ENCODE data around the gene TUBE1.
"Not testable (repeated sequence)": the region's sequence is repeated elsewhere in the genome, so short reads cannot be mapped to it uniquely, and the experiment has no call there.

TUBE1 gene, protein sequence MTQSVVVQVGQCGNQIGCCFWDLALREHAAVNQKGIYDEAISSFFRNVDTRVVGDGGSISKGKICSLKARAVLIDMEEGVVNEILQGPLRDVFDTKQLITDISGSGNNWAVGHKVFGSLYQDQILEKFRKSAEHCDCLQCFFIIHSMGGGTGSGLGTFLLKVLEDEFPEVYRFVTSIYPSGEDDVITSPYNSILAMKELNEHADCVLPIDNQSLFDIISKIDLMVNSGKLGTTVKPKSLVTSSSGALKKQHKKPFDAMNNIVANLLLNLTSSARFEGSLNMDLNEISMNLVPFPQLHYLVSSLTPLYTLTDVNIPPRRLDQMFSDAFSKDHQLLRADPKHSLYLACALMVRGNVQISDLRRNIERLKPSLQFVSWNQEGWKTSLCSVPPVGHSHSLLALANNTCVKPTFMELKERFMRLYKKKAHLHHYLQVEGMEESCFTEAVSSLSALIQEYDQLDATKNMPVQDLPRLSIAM

DNA sequence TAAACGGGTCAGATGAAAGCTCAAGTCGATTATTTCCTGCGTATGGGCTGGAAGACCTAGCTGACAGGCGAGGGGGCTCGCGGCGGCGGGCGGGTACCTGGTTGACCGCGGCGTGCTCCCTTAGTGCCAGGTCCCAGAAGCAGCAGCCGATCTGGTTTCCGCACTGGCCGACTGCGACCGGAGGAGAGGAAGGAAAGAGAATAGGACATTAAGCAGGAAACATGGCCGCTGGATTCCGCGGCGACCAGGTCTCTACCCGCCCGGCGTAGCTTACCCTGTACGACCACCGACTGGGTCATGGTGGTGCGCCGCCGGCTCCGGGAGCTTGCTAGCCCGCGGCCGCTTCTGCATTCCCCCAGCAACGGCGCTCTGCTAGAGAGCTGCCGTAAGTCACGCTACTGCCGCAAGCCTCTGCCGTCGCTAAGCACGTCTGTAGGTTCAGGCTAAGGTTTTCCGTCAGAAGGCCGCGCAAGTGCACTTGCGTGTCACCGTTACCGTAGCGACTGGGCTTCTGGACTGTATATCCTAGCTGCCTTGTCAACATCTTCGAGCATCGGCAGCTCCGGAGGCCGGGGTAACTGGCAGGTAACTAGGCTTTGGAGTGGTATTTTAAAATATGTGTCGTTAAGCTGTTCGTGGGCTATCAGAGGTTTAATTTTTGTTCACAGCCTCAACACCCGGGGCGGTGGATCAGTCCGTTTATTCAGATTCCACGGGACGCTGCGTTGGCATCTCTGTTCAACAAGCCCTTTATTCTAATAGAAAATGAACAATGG, at the start of gene TUBE1, which contains the start of gene FAM229B:
Gene TUBE1, minus strand, starts transcription at position 347 of the 776 bp plus-strand sequence. Its CDS starts 48 bp downstream, at position 299.
Gene FAM229B, plus strand, starts transcription at position 456 of the 776 bp plus-strand sequence. CDS start 11,693 bp downstream, outside the sequence.
- peak; percentile 92 for DNase-seq

DNA sequence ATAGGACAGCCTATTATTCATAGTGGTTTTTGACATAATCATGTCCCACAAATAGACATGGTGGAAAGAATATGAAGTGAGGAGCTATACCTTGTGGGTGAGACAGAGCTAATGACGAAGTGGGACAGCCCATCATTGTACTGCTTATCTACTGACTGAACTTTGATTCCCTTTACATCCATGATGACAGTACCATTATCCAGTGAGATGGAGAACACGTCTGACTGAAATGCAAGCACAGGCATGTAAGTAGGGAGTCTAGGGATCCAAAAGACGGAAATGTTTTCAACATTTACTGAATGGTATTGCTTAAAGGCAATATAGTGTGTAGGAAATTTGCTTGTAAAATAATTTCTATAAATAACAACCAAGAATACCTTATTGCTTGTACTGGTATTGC, 43.6 kb upstream of the TUBE1 start:
- no peak for DNase-seq

DNA sequence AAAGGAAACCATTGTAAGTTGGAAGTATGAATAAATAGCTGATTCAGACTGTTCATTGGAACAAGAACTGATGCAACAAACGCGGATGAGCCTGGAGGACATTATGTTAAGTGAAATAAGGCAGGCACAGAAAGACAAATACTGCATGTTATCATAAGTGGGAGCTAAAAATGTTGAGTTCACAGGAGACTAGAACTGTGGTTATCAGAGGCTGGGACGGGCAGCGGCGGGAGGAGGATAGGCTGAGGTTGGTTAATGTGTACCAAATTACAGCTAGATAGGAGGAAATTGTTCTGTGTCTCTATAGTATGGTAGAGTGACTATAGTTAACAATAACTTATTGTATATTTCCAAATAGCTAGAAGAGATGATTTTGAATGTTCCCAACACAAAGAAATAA, 40.9 kb upstream of the TUBE1 start:
- no peak for DNase-seq

DNA sequence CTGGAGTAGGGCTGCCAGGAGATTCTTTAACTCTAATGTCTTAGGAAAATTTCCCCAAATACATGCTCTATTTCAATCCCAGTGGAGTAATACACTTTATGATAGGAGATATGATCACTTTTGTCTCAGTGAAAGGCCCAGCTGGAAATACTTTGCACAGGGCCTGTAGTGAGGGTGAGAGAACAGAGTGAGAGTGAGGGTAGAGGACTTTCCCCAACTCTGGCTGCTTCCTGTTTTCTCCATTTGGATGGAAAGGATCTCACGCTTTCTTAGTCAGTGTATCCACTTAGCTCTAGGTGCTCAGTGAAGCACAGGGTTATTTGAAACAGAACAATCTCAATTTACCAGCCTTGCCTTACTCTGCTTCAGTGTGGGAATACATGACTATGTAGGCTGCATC, 36.7 kb upstream of the TUBE1 start:
- no peak for DNase-seq

DNA sequence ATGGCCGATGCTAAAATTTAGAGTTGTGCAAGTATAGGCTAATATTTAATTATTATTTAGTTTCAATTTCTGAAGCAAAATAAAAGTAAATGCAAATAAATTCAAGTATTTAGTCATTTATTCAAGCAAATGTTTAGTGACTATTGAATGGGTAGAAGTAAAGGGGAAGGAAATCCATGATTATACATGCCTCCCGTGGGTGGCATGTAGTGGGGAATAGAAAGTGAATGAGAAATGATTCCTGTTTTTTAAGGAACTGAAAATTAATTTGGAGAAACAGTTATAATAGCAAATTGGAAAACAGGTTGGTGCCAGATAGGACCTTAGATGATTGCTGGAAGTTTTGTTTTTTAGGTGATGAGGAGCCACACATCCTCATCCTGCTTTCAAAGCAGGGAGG, 35.5 kb upstream of the TUBE1 start:
- no peak for DNase-seq

DNA sequence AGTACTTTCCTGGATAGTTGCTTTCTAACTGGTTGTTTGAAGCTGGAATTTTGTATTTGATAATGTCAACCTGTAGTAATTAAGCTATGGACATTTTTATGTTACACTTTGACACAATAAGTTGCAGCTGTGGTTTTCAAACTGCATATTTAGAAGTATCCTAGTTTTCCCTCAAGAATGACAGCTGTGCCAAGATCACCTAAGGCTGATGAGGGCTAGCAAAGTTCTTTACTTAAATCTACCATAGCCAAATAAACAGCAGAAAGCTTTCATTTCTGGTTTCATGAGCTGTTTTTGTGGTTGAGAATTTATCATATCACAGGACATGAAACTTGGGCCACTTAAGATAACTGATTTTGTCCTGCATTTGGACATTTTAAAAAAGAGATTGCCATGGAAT, 30.8 kb upstream of the TUBE1 start:
- no peak for DNase-seq

DNA sequence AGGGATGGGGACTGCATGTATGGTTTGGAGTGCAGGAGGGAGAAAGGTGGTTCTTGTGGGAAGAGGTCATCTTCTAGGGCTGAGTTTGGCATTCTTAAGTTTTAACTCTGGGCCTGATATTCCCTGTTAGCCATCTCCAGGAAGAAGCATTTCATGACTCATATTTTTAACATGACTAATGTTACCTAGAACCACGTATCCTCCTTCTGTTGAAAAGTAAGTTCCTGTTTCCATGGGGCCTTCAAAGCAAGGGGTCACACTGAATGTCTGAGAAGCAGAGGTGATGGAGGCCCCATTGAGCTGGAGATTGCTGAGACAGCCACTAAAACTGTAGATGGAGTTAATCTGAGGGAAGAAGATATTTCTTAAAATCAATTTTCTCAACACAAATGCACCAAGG, 30.3 kb upstream of the TUBE1 start:
- no peak for DNase-seq

DNA sequence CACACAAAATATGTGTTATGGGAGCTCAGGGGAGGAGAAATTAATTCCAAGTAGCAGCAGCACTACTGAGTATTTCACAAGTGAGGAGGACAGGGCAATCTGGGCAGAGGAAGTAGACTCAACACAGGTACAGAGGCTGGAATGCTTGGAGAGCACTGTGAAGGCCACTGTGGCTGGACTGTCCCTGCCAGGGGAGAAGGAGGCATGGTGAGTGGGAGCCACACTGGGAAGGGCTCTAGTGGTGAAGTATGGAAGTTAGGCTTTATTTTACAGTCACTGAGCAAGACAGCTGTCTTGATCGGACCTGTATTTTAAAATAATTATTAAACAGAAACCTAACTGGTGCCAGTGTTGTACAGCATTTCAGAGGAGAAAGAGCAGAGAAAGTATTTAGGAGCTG, 28.9 kb upstream of the TUBE1 start:
- DNase-seq, result no peak

DNA sequence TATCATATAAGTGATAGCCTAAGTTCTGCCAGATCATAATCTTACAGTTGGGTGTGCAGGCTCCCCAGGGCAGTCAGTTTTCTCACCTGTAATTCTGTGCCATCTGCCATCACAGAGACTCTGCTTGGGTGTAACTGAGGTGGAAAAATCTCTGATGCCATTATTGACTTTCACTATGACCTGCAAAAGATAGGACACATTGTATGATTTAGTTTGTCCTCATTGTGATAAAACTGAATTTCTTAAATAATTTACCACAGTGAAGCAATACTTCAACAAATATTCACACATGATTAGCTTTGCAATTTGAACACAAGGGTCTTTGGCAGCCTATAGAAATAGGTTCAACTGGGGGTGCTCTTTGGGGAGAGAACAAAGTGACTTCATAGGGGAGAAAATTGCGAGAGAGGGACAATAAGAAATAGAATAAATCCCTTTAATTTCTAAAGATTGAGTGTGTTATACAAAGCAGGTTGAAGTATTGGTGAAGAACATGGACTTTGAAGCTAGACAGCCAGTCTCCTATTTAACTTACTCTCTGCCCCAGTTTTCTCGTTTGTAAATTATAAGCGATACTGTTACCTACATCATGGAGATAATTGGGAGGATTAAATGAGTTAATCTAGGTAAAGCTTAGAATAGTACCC, 27.4 kb upstream of the TUBE1 start:
- no peak for DNase-seq

DNA sequence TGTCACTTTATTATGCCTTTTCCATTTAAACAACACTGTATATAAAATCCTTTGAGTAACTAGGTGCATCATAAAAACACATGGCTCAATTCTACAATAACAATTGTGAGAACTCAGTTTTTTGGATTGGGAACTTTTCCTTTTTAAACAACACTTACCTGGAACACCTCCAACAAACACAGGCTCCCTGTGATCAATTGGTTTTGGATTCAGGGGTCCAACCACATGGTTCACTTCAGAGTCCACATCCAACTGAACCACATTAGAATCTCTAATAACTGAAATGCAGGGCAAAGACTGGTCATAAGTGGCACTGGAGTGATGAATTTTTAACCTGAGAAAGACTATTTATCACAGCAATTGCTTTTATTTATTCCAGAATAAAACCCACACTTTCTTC, 26.6 kb upstream of the TUBE1 start:
- DNase-seq, result no peak

DNA sequence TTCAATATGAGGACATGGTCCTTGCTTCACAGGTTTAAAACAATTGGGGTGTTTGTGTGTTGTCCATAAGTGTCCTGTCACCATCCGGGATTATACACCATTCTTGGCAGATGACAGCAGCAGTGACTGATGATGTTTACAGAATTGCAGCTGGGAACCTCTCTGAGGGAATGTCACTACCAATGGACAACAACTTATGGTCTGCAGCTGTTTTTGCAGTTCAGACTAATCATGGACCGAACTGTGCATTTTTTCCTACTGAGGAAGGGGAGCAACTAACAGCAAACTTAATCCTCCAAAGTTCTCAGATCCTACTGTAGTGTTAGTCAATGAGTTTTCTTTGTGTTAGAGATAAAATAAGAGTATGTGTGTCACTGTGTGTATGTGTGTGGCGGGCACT, 26.1 kb upstream of the TUBE1 start:
- no peak for DNase-seq

DNA sequence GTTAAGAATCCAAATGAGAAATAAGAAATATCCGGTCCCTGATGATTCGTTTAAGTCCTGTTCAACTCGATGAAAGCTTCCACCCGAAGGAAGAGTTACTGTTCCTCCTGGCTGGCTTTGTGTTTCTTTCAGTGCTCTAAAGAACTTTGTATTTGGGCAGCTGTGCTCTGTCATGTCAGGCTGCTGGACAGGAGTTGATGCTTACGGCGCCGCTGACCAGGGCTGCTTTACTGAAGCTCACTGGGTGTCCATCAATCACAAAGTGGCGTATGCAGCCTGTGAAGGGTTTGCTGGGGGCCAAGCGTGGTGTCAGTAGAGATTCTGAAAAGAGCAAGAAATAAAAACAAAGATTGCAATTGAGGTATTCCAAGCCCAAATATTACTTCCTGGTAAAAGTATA, 22.0 kb upstream of the TUBE1 start:
- DNase-seq, result no peak

DNA sequence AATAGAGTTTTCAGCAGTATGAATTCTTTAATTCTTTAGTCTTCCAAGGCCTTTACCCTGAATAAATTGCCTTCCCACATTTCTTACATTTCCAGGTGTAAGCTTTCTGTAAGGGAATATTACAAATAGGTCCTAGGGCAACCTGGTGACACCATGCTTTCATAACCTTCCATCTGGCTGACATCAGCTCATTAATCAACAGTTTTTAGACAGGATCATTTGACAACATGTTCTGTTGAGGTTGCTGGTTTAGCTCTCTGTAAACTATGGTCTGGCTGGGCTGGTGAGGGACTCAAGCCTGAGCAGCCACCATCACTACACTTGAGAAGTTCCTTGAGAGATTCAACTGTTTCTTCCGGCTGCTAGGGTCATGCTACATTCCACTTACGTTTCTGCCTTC, 19.3 kb upstream of the TUBE1 start:
- no peak for DNase-seq

DNA sequence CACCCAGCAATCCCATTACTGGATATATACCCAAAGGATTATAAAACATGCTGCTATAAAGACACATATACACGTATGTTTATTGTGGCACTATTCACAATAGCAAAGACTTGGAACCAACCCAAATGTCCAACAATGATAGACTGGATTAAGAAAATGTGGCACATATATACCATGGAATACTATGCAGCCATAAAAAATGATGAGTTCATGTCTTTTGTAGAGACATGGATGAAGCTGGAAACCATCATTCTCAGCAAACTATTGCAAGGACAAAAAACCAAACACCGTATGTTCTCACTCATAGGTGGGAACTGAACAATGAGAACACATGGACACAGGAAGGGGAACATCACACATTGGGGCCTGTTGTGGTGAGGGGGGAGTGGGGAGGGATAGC, 18.7 kb upstream of the TUBE1 start:
- not testable (repeated sequence) for DNase-seq

DNA sequence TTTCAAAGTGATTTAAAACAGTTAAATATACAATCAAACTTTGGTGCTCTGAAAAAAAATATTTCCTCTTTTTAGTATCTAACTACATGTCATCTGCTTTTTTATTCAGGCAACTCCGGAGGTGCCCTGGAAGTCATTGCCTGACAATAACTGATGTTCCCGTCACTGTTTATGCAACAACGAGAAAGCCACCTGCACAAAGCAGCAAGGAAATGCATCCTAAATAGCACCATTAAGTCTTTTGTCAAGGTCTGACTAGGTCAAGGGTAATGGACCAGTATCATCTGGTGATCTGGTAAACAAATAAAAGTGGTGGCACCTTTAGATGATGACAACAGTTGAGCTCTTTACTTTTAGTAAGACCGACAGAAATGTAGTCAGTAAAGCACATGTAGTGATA, 13.3 kb upstream of the TUBE1 start:
- no peak for DNase-seq

DNA sequence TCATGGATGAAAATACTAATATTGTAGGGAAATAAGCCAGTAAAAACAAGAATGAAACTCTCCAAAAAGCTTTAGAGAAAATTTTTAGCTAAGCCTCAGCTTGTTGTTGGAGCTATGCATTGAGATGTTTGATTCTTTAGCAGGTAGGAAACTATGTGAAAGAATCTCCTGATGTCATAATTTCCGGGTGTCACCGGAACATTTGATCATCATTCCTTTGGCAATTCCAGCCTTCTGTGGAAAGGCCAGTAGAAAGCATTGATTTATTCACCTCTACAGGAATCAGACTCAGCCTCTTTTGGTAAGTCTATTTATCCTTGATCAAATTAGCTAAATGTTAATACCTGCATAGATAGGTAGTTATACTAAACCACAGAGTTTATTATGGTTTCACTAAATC, 9.6 kb upstream of the TUBE1 start:
- no peak for DNase-seq

DNA sequence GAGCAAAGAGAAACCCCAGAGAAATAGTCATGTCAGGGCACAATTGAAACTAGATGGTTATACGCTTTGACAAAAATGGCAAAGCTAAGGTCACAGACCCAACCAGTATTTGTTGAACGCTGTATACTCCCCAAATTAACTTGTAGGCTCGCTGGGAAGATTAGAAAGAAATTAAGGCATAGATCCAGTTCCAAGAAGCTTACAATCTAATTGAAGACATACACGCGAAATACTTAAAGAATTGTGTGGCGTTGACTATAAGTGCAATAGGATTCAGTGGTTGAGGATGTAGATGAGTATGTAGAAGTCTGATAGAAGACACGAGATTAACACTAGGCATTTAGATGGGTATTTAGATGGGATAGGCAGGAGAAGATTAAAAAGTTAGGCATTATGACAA, 634 bp upstream of the TUBE1 start:
- no peak for DNase-seq

DNA sequence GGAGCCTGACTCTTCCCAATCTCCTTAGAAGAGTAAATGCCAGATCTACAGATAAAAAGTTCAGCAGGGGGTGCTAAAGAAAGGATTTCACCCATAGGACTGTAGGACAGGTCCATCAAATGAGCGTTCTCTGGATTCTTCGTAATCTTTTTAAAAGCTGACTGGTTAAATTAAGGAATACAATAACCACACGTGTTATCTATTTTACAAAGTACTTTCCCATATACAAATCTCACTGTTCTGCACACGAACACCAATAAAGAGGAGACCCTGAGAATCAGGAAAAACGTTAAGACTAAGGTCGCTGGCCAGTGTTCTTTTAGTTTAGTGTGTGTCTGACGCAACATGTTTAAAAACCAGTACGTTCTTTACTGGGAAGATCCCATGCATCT, 542 bp downstream of the TUBE1 start:
- peak; percentile 16 for DNase-seq

DNA sequence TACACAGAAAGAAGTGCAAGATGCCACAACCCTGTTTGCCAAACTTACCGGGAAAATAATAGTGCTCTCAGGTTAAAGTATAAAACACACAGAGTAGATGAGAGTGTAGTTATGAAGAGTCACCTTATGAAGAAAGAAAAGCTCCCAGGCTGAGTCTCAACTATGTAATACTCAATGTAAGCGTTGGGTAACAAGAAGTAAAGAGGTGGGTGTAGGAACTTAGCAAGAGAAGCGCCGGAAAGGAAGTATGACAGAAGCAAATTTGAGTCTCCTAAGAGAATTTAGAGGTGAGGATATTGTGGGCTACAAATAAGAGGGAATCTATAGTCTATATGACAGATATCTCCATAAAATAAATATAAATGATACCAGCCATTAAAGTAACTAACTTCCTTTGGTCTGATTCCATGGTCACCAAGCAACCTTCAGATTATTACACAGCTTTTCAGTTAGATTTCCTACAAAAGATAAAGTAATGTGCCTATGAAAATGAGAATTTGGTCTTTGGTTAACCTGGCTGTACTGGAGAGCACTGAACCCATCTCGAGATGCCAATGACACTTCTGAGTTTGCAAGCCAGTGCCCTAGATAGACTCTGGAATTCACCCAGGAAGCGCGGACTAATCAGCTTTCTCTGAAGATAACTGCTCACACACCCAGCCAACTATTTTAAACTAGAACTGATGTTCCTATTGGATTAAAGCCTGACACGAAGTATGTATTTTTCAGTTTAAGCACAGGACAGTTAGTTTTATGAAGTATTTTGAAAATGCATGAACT, 1.8 kb downstream of the TUBE1 start:
- DNase-seq, result no peak

DNA sequence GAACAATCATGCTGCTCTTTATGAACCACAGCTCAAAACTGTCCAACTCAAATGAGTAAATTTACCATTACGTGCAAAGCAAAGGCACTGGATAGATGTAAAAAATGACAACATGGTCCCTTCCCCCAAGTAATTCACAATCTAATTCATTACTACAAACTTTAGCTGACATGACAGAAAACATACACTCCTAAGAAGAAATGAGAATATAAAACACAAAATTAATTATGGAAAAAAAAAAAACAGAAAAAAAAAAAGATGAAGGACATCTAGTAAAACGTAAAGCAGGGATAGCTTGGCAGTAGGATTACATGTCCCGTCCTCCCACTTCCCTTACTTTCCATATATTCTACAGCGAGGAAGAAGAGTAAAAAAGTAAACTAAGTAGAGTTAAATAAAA, 5.7 kb downstream of the TUBE1 start:
- no peak for DNase-seq

DNA sequence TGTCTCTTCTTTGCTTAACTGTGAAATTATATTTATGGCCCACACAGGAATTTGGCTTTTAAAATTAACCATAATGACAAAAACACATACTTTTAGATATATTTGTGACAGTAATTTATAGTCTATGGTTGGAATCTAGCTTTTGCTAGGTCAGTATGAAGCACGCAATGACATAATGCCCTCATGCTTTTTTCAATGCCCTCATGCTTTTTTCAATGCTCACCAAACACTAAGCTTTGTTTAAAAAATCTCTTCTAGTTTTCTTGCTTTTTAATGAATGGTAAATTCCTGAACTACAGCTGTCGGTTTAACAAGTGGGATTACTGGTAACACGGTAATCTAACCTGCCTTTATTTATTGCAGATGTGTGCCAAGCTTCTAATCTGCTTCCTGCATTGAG, 20.7 kb downstream of the TUBE1 start:
- DNase-seq, result no peak

DNA sequence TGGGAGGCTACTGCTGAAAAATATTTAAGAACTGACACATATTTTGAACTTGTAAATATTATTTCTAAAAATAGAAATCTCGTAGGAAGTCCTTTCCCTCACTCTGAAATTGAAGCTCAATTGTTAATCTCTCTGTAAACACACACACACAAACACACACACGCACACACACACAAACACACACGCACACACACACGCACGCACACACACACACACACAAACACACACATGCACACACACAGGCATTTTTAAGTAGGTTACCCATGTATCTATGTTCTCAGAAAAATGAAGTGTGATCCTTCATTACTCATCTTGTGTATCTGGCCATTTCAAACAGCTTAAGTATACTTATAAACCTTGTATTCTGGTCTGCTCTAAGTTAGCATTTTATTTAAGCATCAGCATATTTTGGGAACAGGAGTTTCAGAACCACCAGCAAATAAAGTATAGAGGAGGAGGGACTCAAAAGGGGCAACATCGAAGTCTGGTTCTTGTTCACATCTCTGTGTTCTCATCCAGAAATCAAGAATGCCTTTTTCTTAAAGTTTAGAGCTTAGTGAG, 21.8 kb downstream of the TUBE1 start:
- no peak for DNase-seq

DNA sequence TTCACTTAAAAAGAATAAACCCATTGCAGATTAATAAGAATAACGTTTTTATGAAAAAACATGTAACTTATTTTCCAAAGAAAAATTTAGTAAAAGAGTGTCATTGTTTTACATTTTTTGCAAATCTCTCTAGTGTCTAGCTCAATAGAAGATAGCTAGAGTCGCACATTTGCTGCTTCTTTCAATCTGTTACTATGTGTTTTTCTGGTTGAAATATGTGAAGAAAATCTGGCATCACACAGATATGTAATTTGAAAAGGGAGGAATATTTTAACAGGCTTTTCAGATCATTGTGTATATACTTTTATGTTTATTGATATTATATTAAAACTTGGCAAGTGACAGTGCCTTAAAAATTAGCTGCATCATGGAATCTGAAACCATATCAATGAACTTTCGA, 24.3 kb downstream of the TUBE1 start:
- DNase-seq, result no peak
